HEK293 (cell line): ENCODE data around the gene PGPEP1.
A peak's percentile ranks its signal among the peaks of the same experiment; 100 is the strongest.

Source experiments
- CTCF ChIA-PET: fragments of 350-600 bp; formaldehyde crosslinking; extraction: SDS; loops from one replicate; lab custom pipeline; 2021; ENCODE audit warnings: antibody characterized with exemption; lab: Yijun Ruan, JAX
- POLR2A ChIA-PET: fragments of 300-600 bp; formaldehyde crosslinking; extraction: SDS; loops from one replicate; lab custom pipeline; 2020; ENCODE audit warnings: antibody characterized with exemption, inconsistent platforms; lab: Yijun Ruan, JAX
- H3K27ac ChIP-seq: fragments of 200-500 bp; sonication (Bioruptor generic); 2 replicates; pipeline ENCODE4 v1.5.1; 2014; ENCODE audit warnings: low read depth, low read length, control low read depth, inconsistent platforms; ENCODE audit errors: extremely low read depth
- H3K36me3 ChIP-seq, 2 experiments: fragments of 200-500 bp in 1 of 2; sonication (Bioruptor generic) in 1 of 2; 1 replicate in 1 of 2; 2 replicates in 1 of 2; pipeline ENCODE4 v1.5.1; 2014 to 2017; ENCODE audit warnings: inconsistent platforms in 2 of 2, low read length in 2 of 2; ENCODE audit not compliant: control insufficient read depth in 2 of 2, insufficient read depth in 1 of 2
- H3K4me1 ChIP-seq: fragments of 200-500 bp; sonication (Bioruptor generic); 2 replicates; pipeline ENCODE4 v1.5.1; 2014; ENCODE audit warnings: mild to moderate bottlenecking, low read length, inconsistent platforms; ENCODE audit not compliant: control insufficient read depth, insufficient read depth
- H3K4me3 ChIP-seq: 2 replicates; pipeline ENCODE4 v1.5.1; 2011; ENCODE audit warnings: low read depth, mild to moderate bottlenecking, control low read depth, low read length, moderate library complexity
- H3K9me3 ChIP-seq: fragments of 200-500 bp; sonication (Bioruptor generic); 2 replicates; pipeline ENCODE4 v1.5.1; 2014; ENCODE audit warnings: low read depth, low read length, inconsistent platforms; ENCODE audit not compliant: control insufficient read depth, insufficient read depth
- GLIS1 ChIP-seq: fragments of 450-650 bp; formaldehyde crosslinking; IDR thresholded peaks from 2 replicates; pipeline ENCODE4 v1.5.1; 2016; ENCODE audit warnings: missing biosample characterization, missing genetic modification characterization
- GLIS2 ChIP-seq: fragments of 450-650 bp; formaldehyde crosslinking; IDR thresholded peaks from 2 replicates; pipeline ENCODE4 v1.5.1; 2016; ENCODE audit warnings: missing biosample characterization, missing genetic modification characterization
- KLF1 ChIP-seq: fragments of 450-650 bp; formaldehyde crosslinking; IDR thresholded peaks from 2 replicates; pipeline ENCODE4 v1.5.1; 2016; ENCODE audit warnings: missing biosample characterization, missing genetic modification characterization
- PATZ1 ChIP-seq: fragments of 450-650 bp; formaldehyde crosslinking; IDR thresholded peaks from 2 replicates; pipeline ENCODE4 v1.5.1; 2016; ENCODE audit warnings: missing biosample characterization, missing genetic modification characterization
- PRDM1 ChIP-seq: fragments of 450-650 bp; formaldehyde crosslinking; IDR thresholded peaks from 2 replicates; pipeline ENCODE4; 2016; ENCODE audit warnings: missing biosample characterization, missing genetic modification characterization
- SETDB1 ChIP-seq: IDR thresholded peaks from one replicate; pipeline ENCODE4 v1.6.1; 2017; ENCODE audit warnings: mild to moderate bottlenecking, low read length, moderate library complexity, mixed read lengths; ENCODE audit not compliant: insufficient read length
- SP2 ChIP-seq: fragments of 450-650 bp; formaldehyde crosslinking; IDR thresholded peaks from 2 replicates; pipeline ENCODE4 v1.5.1; 2016; ENCODE audit warnings: missing biosample characterization, missing genetic modification characterization
- WT1 ChIP-seq: fragments of 450-650 bp; formaldehyde crosslinking; IDR thresholded peaks from 2 replicates; pipeline ENCODE4 v1.5.1; 2016; ENCODE audit warnings: missing biosample characterization, missing genetic modification characterization
- YY2 ChIP-seq: fragments of 450-650 bp; formaldehyde crosslinking; IDR thresholded peaks from 2 replicates; pipeline ENCODE4 v1.5.1; 2016; ENCODE audit warnings: missing biosample characterization, missing genetic modification characterization
- ZIC2 ChIP-seq: fragments of 450-650 bp; formaldehyde crosslinking; IDR thresholded peaks from 2 replicates; pipeline ENCODE4 v1.5.1; 2016; ENCODE audit warnings: missing biosample characterization, missing genetic modification characterization
- ZNF138 ChIP-seq: fragments of 450-650 bp; formaldehyde crosslinking; IDR thresholded peaks from 2 replicates; pipeline ENCODE4 v1.5.1; 2016; ENCODE audit warnings: missing biosample characterization, missing genetic modification characterization, borderline replicate concordance
- ZNF155 ChIP-seq: fragments of 450-650 bp; formaldehyde crosslinking; IDR thresholded peaks from 2 replicates; pipeline ENCODE4 v1.5.1; 2016; ENCODE audit warnings: missing biosample characterization, missing genetic modification characterization
- ZNF16 ChIP-seq: fragments of 450-650 bp; formaldehyde crosslinking; IDR thresholded peaks from 2 replicates; pipeline ENCODE4 v1.5.1; 2016; ENCODE audit warnings: low read depth, missing biosample characterization, missing genetic modification characterization
- ZNF174 ChIP-seq: fragments of 450-650 bp; formaldehyde crosslinking; IDR thresholded peaks from 2 replicates; pipeline ENCODE4 v1.5.0; 2017; ENCODE audit warnings: missing biosample characterization, mild to moderate bottlenecking, missing genetic modification characterization
- ZNF239 ChIP-seq: fragments of 450-650 bp; formaldehyde crosslinking; IDR thresholded peaks from 2 replicates; pipeline ENCODE4 v1.5.1; 2016; ENCODE audit warnings: missing biosample characterization, missing genetic modification characterization
- ZNF362 ChIP-seq: fragments of 450-650 bp; formaldehyde crosslinking; IDR thresholded peaks from 2 replicates; pipeline ENCODE4 v1.5.1; 2016; ENCODE audit warnings: missing biosample characterization, missing genetic modification characterization
- ZNF366 ChIP-seq: fragments of 450-650 bp; formaldehyde crosslinking; conservative IDR thresholded peaks from 2 replicates; pipeline ENCODE4 v1.5.1; 2016; ENCODE audit warnings: missing biosample characterization, missing genetic modification characterization
- ZNF473 ChIP-seq: fragments of 450-650 bp; formaldehyde crosslinking; IDR thresholded peaks from 2 replicates; pipeline ENCODE4 v1.5.1; 2017; ENCODE audit warnings: missing biosample characterization, missing genetic modification characterization
- ZNF501 ChIP-seq: fragments of 450-650 bp; formaldehyde crosslinking; IDR thresholded peaks from 2 replicates; pipeline ENCODE4 v1.5.1; 2016; ENCODE audit warnings: missing biosample characterization, missing genetic modification characterization
- ZNF530 ChIP-seq: fragments of 450-650 bp; formaldehyde crosslinking; IDR thresholded peaks from 2 replicates; pipeline ENCODE4 v1.5.1; 2016; ENCODE audit warnings: low read depth, missing biosample characterization, missing genetic modification characterization
- ZNF548 ChIP-seq: fragments of 450-650 bp; formaldehyde crosslinking; IDR thresholded peaks from 2 replicates; pipeline ENCODE4 v1.5.1; 2016; ENCODE audit warnings: missing biosample characterization, missing genetic modification characterization
- ZNF621 ChIP-seq: fragments of 450-650 bp; formaldehyde crosslinking; IDR thresholded peaks from 2 replicates; pipeline ENCODE4 v1.5.1; 2017; ENCODE audit warnings: missing biosample characterization, missing genetic modification characterization
- ZNF623 ChIP-seq: fragments of 450-650 bp; formaldehyde crosslinking; IDR thresholded peaks from 2 replicates; pipeline ENCODE4 v1.5.1; 2016; ENCODE audit warnings: missing biosample characterization, missing genetic modification characterization
- ZNF677 ChIP-seq: fragments of 450-650 bp; IDR thresholded peaks from 2 replicates; pipeline ENCODE4 v1.5.0; 2018; ENCODE audit warnings: missing biosample characterization, mild to moderate bottlenecking, missing genetic modification characterization, moderate library complexity
- ZXDB ChIP-seq: fragments of 450-650 bp; formaldehyde crosslinking; IDR thresholded peaks from 2 replicates; pipeline ENCODE4 v1.5.1; 2016; ENCODE audit warnings: missing biosample characterization, missing genetic modification characterization
- TF ChIP-seq, protein P1 (sequence below): fragments of 450-650 bp; formaldehyde crosslinking; IDR thresholded peaks from 2 replicates; pipeline ENCODE4 v1.5.1; 2017; ENCODE audit warnings: missing biosample characterization, mild to moderate bottlenecking, missing genetic modification characterization, moderate library complexity

PGPEP1 gene

DNA sequence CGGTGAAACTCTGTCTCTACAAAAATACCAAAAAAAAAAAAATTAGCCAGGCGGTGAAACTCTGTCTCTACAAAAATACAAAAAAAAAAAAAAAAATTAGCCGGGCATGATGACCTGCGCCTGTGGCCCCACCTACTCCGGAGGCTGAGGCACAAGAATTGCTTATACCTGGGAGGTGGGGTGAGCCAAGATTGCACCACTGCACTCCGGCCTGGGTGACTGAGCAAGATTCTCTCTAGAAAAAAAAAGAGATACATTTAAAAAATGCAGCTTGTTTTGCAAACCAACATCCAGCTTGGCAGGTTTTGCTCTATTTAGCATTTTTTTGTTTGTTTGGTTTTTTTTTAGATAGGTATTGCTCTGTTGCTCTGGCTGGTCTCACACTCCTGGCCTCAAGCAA is 6.7 kb upstream of the PGPEP1 start:
- TF ChIP-seq ZNF501 (tag by site-specific recombination), result no peak
- no peak for TF ChIP-seq ZNF16 (tag by site-specific recombination)
- TF ChIP-seq, protein P1, sequence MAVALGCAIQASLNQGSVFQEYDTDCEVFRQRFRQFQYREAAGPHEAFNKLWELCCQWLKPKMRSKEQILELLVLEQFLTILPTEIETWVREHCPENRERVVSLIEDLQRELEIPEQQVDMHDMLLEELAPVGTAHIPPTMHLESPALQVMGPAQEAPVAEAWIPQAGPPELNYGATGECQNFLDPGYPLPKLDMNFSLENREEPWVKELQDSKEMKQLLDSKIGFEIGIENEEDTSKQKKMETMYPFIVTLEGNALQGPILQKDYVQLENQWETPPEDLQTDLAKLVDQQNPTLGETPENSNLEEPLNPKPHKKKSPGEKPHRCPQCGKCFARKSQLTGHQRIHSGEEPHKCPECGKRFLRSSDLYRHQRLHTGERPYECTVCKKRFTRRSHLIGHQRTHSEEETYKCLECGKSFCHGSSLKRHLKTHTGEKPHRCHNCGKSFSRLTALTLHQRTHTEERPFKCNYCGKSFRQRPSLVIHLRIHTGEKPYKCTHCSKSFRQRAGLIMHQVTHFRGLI (tag by site-specific recombination), result no peak
- TF ChIP-seq KLF1, result no peak
- POLR2A ChIA-PET, result interaction anchor here (1.8 kb wide), 1 partner anchor 53 kb away, joined by 9 read pairs; the partner anchor contains the start of gene JUND
- H3K9me3 ChIP-seq, result no peaks in the 10 kb centered on the region
- no peaks in the 10 kb centered on the region for H3K36me3 ChIP-seq
- CTCF ChIA-PET, result interaction anchor here (0.5 to 9.9 kb wide), 5 partner anchors 12 to 159 kb away, joined by 3 to 195 read pairs (median 3); partner anchors contain the start of gene JUND
- no peaks in the 10 kb centered on the region for H3K4me1 ChIP-seq
- no peak overlapping the region for H3K4me3 ChIP-seq
- no peak overlapping the region for H3K27ac ChIP-seq

- Histone ChIP-seq H3K36me3 (no peaks in the 10 kb centered on the region), H3K27ac (no peak overlapping the region), H3K9me3 (no peaks in the 10 kb centered on the region)
- POLR2A ChIA-PET, result interaction anchor here (1.4 kb wide), 1 partner anchor 55 kb away, joined by 4 read pairs; the partner anchor contains the start of gene JUND
- CTCF ChIA-PET, result interaction anchor here (1.9 to 4.3 kb wide), 2 partner anchors 7 to 57 kb away, joined by 10 to 58 read pairs; no protein-coding TSS in a partner anchor
- TF ChIP-seq ZNF155, result no peak
- peak; percentile 60 for TF ChIP-seq GLIS1 (tag by site-specific recombination)
- TF ChIP-seq, all 188 proteins: peak for 1
- Histone ChIP-seq H3K4me1 (no peaks in the 10 kb centered on the region), H3K4me3 (no peak overlapping the region)
These were observed 4.3 kb upstream of the PGPEP1 start for GRCh38 chr19:18336121-18336520.

DNA sequence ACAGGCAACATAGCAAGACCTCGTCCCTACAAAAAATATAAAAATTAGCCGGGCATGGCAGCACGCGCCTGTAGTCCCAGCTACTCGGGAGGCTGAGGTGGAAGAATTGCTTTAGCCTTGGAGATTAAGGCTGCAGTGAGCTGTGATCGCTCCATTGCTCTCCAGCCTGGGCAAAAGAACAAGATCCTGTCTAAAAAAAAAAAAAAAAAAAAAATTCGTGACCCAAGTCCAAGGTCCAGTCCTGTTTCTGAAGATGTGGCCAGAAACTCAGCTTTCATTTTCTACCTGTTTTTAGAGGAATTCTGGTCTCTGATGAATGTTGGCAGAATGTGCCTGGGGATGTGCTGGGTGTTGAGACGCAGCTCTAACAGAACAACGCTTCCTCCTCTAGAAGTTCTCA is 1.9 kb upstream of the PGPEP1 start:
- CTCF ChIA-PET, result interaction anchor here (1.2 to 4.3 kb wide), 6 partner anchors 10 to 76 kb away, joined by 3 to 58 read pairs (median 12); no protein-coding TSS in a partner anchor

DNA sequence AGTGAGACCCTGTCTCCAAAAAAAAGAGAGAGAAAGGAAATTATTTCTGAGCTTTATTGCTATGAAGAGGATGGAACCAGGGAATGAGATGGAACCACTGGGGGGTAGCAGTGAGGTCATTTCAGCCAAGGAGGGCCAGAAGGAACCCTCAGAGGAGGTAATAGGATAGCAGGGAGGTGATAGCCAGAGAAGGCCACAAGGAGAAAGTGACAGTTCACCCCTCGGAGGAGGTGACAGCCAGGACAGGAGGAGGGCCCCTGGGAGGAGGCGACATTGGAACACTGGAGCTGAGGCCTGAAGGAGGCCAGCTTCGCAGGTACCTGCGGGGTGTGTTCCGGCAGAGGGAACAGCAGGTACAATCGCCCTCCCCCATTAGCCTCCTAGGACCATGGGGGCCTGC is 675 bp upstream of the PGPEP1 start:
- CTCF ChIA-PET, result interaction anchor here (0.6 to 4.3 kb wide), 9 partner anchors 10 to 75 kb away, joined by 3 to 58 read pairs (median 6); no protein-coding TSS in a partner anchor
- peak; percentile 99 for TF ChIP-seq GLIS1 (tag by site-specific recombination)
- no peak for TF ChIP-seq ZNF621 (tag by site-specific recombination)
- TF ChIP-seq ZNF548, result no peak
- TF ChIP-seq WT1 (tag by site-specific recombination), result peak; percentile 14; the same call in 1 of the 2 replicates
- TF ChIP-seq PRDM1 (tag by site-specific recombination), result peak; percentile 86
- TF ChIP-seq ZNF623 (tag by site-specific recombination), result no peak
- no peak for TF ChIP-seq SETDB1
- peak; percentile 25; the same call in 1 of the 2 replicates for TF ChIP-seq SP2
- TF ChIP-seq YY2 (tag by site-specific recombination), result no peak
- peak; percentile 37; the same call in 1 of the 2 replicates for TF ChIP-seq ZIC2 (tag by site-specific recombination)
- TF ChIP-seq GLIS2 (tag by site-specific recombination), result peak; percentile 62
- TF ChIP-seq ZNF366 (tag by site-specific recombination), result 0 out of 2 replicates have a peak, but pooled peaks have one; percentile 25
- TF ChIP-seq PATZ1 (tag by site-specific recombination), result peak; percentile 52; the same call in 1 of the 2 replicates

More for the DNA sequence above, 1.9 kb upstream of the PGPEP1 start:
- TF ChIP-seq ZNF501 (tag by site-specific recombination) (no peak), ZNF530 (no peak), ZNF138 (tag by site-specific recombination) (no peak), ZNF677 (tag by site-specific recombination) (no peak), ZNF174 (no peak), ZNF239 (tag by site-specific recombination) (no peak), ZNF362 (tag by site-specific recombination) (peak; percentile 72), ZNF473 (tag by site-specific recombination) (no peak), ZXDB (tag by site-specific recombination) (no peak)
- Histone ChIP-seq H3K27ac (no peak overlapping the region), H3K4me3 (no peak overlapping the region), H3K36me3 (no peaks in the 10 kb centered on the region), H3K9me3 (no peaks in the 10 kb centered on the region), H3K4me1 (no peaks in the 10 kb centered on the region)
- POLR2A ChIA-PET, result interaction anchor here (0.6 to 7.2 kb wide), 4 partner anchors 10 to 456 kb away, joined by 3 to 37 read pairs (median 6); partner anchors contain the start of genes JUND and LSM4

More for the DNA sequence above, 675 bp upstream of the PGPEP1 start:
- POLR2A ChIA-PET, result interaction anchor here (2.3 to 7.2 kb wide), 2 partner anchors 11 to 59 kb away, joined by 9 to 37 read pairs; partner anchors contain the start of gene JUND
- H3K9me3 ChIP-seq, result no peaks in the 10 kb centered on the region
- no peak overlapping the region for H3K27ac ChIP-seq
- no peak overlapping the region for H3K4me3 ChIP-seq
- H3K4me1 ChIP-seq, result no peaks in the 10 kb centered on the region
- no peaks in the 10 kb centered on the region for H3K36me3 ChIP-seq
